Measurements from ENCODE around the gene ATP5ME.

ATP5ME gene

DNA sequence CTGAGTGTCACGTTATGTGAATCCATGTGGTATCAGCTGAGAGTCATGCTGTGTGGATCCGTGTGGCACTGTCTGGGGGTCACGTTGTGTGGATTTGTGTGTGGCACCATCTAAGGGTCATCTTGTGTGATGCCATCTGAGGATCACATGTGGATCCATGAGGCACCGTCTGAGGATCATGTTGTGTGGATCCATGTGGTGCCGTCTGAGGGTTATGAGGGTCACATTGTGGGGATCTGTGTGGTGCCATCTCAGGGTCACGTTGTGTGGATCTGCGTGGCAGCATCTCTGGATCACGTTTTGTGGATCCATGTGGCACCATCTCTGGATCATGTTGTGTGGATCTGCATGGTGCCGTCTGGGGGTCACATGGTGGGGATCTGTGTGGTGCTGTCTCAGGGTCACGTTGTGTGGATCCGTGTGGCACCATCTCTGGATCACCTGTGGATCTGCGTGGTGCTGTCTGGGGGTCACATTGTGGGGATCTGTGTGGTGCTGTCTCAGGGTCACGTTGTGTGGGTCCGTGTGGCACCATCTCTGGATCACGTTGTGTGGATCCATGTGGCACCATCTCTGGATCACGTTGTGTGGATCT lies 41.8 kb downstream of the ATP5ME start:
- no peak for DNase-seq

DNA sequence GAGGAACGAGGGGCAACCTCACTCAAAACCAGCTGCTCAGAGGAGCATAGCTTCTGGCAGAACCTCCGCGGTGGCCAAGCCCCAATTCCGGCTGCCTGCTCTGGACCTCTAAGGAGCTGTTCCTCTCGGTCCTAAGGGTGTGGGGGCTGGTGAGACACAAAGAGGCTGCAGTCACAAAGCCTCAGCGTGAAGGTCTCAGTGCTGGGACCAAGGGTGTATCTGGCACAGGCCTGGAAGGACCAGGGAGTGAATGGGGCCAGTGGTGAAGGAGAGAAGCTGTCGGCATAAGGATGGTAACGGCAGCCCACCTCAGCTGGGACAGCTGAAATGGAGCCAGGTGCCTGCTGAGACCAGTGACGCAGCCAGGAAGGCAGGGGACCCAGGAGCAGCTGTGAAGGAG lies 43.4 kb downstream of the ATP5ME start:
- no peak for DNase-seq

DNA sequence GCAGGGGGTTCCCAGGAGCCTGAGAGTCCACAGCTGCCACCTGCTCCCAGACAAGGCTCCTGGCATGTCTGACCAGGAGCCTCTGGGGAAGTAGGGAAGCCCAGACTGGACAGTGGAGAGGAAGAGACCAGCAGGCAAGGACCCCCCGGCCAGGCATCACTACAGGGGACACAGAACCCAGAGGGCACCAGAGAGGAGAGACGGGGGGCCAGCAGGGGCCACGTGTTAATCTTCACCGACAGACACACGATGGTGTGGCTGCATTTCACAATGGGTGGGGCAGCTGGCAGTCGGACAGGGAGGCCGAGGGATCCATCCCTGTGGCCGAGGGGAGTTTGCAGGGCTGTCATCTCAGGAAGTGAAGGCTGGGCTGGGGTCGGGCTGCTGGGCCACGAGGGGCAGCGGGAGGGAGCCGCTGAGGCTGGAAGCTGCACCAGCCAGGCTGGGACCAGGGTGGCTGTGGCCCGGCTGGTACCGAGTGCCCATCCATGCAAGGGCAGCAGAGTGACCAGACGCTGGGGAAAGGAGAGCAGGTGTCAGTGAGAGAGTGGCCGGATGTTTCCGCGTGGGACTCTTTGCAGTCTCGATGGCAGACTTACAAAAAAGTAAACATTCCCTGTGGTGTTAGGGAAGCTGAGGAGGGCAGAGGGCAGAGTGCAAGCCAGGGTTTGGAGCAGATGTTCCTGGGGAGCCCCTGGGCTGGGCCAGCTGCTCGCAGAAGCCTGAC lies 44.0 kb downstream of the ATP5ME start:
- no peak for DNase-seq

DNA sequence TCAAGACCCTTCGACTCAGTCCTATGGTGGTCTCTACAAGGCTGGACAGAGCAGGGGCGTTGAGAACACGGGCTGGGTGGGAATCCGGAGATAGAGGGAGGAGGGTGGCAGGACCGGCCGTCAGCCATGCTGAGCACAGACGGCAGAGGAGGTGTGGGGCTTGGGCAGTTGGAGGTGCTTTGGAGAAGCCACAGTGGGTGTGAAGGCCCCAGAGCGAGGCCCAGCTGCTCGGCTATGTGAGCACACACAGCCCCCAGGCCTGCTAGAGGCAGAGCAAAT lies 44.5 kb downstream of the ATP5ME start:
- DNase-seq, result no peak

DNA sequence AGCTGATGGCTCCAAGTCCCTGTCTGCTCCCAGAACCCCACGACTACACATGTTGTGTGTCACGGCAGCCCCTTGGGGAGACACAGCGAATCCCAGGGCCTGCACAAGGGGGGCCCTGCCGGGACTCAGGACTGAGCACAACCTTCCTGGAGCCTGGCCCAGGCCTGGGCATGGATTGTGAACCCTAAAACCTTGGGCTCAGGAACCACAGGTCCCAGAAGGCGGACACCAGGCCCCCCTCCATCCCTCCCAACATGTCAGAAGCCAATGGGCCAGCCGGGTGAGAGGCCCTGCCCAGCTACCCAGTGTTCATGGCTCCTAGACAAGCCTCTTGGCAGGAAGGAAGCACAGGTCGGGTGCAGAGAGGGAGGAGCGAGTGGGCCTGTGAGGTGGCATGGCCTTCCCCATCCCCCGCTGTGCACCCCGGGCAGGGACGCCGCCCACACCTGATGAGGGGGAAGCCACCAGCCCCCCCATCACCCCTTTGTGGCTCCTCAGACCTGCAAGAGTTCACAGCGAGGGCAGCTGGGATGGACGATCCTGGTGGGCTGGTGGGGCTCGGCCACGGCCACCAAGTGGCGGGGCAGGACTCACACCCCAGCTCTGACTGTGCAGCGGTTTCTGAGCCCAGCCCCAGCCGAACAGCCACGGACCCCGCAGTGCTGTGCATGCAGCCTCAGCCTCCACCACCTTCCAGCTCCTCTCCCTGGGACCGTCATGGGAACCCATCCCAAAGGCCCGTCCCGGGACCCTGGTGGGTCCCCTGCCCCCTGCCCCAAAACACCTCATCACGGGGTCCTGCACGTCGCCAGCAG lies 45.0 kb downstream of the ATP5ME start:
- no peak for DNase-seq

DNA sequence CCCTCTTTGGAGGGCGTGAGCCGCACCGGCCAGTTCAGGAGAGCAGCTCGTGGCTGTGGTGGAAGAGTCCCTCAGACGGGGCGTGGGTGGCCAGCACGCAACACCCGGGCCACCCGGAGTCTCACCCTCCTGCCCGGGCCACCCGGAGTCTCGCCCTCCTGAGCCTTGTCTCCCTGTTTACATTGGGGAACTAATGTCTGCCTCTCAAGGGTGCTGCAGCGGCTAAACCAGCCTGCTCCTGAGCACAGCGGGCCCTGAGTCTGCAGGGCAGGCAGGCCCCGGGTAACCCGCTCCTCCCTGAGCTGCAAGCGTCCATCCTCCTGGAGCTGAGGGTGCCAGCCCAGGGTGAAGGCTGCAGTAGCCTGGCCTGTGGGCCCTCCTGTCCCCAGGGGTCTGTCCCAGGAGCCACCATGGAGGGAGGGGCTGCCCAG lies 45.8 kb downstream of the ATP5ME start:
- no peak for DNase-seq

DNA sequence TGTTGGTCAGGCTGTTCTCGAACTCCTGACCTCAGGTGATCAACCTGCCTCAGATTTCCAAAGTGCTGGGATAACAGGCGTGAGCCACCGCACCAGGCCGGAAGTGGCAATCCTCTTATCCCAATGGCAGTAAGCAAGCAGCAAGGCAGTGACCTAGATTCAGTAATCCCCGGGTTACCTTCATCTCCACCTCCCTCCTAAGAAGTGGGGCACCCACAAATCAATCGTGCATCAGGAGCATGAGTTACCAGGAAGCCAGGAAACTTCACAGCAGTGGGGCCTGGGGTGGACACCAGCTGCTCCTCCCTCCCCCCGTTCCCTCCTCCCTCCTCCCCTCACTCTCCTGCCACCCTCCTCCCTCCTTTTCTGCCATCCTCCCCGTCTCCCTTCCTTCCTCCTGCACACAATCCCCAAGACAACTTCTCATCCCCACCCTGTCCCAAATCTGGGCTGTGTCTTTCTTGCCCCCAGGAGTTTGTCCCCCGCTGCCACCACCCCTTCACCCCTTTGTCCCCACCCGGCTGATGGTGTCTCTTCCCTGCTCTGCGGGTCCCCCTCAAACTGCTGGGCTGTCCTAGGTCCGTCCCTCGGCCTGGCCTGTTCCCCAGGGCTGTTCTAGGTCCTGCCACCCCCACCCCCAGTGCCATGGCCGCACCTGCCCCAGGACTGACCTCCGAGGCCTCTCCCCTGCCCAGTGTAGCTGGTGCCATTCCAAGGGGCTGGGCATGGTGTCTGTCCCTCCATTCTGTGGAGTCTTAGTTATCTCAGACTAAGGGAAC lies 46.5 kb downstream of the ATP5ME start:
- DNase-seq, result no peak

DNA sequence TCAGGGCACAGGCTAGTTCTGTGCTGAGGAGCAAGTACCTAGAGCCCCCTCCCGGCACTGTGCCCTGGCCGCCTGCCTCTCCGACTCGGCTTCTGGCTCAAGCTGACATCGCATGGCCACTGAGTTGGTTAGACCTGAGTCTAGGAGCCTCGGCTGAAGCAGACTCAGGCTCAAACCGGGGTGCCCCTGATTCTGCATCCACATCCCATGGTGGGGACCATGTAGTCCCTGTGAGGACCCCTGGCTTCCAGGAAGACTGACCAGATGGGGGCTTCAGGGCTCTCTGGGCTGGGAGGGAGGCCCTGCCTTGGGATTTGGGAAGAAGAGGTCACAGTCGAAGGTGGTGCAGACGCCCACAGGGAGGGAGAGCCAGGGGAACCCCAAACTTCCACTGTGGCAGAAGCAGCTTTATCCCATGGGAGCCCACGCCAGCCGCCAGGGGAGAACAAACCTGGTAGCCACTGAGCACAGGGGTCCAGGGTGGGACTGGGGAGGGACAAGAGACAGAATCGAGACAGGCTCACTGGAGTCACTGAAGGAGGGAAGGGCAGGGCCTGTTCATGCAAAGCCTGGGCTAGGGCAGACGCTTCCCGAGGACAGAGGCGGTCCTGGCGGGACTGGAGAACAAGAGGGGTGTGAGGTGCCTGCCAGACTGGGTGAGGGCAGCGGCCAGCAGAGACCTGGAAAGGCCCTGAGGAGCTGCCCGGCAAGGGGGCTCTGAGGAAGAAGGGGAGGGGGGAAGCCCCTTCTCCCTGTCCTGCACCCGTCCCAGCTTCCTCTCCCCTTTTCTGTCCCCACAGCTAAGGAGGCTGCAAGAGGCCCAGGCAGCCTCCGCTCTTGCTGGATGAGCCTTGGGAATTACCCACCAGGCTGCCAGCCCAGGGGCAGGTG lies 47.6 kb downstream of the ATP5ME start:
- DNase-seq, result no peak

DNA sequence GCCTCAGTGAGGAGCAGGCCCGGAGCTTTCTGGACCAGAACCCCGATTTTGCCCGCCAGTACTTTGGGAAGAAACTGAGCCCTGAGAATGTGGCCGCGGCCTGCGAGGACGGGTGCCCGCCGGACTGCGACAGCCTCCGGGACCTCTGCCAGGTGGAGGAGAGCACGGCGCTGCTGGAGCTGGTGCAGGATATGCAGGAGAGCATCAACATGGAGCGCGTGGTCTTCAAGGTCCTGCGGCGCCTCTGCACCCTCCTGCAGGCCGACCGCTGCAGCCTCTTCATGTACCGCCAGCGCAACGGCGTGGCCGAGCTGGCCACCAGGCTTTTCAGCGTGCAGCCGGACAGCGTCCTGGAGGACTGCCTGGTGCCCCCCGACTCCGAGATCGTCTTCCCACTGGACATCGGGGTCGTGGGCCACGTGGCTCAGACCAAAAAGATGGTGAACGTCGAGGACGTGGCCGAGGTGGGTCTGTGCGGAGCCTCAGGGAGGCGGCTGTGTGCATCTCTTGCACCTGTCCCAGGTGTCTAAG lies 48.4 kb downstream of the ATP5ME start:
- no peak for DNase-seq

DNA sequence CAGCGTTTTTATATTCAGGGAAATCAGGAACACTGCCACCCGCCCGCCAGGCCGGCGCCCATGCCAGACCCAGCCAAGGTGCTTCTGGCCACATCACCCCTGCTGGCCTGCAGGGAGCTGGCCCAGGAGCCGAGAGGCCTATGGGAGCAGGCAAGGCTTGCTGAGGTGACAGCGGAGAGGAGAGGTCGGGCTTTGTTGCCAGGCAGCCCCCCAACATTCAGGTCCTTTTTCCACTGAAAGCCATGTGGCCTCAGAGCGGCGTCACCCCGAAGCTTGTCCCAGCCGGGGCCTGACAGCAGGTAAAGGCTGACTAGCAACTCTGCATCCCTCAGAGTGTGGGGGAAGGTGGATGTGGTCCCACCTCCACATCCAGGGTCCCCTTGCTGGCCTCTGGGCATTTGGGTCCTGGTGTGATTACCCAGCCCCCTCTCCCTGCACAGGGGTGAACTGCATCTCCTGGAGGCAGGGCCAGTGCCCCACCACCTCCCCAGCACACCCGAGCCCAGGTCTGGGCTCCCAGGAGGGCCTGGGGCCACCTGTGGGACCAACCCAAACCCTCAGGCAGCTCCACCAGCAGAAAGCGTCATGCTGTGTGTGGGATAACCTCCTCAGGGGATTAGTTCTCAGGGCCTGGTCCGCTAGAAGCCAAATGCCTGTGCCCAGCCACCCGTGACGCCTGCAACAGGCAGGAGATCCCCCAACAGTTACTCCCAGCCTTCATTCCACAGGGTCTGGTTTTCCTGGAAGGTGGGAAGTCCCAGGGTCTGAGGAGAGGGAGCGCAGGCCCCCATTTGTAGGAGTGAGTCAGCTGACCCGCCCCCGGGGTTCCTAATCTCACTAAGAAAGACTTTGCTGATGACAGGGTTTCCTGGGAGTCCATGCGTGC lies 49.1 kb downstream of the ATP5ME start, which contains the start of gene PDE6B:
Gene PDE6B, plus strand, starts transcription at position 869 of the 886 bp plus-strand sequence. CDS start 54 bp downstream, outside the sequence.
- DNase-seq, result no peak

DNA sequence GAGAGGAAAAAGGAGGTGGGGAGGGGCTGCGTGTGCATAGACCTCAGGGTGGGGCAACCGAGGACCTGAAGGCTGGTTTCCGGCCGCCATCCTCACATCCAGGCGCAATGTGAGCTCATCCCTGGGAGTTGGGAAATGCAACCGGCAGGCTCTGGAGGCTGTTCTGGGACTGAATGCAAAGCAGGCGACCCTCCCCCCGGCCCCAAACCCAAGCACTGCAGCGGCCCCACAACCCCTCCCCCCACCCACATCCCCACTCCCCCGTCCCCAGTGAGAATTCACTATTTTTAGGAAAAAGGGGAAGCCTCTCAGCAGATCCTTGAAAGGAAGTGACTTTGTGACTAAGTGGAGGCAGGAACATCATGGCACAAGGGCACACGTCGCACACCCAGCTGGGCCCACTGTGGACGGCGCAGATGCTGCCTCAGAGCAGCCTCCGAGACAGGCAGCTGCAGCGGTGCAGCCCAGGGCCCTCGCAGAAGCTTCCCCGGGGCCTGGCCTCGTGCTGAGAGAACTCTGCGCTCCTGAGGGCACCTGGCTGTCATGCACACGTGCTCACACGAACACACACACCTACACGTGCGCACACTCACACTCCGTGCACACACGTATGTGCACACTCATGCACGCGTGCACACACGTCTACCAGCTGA lies 50.0 kb downstream of the ATP5ME start:
- DNase-seq, result no peak

DNA sequence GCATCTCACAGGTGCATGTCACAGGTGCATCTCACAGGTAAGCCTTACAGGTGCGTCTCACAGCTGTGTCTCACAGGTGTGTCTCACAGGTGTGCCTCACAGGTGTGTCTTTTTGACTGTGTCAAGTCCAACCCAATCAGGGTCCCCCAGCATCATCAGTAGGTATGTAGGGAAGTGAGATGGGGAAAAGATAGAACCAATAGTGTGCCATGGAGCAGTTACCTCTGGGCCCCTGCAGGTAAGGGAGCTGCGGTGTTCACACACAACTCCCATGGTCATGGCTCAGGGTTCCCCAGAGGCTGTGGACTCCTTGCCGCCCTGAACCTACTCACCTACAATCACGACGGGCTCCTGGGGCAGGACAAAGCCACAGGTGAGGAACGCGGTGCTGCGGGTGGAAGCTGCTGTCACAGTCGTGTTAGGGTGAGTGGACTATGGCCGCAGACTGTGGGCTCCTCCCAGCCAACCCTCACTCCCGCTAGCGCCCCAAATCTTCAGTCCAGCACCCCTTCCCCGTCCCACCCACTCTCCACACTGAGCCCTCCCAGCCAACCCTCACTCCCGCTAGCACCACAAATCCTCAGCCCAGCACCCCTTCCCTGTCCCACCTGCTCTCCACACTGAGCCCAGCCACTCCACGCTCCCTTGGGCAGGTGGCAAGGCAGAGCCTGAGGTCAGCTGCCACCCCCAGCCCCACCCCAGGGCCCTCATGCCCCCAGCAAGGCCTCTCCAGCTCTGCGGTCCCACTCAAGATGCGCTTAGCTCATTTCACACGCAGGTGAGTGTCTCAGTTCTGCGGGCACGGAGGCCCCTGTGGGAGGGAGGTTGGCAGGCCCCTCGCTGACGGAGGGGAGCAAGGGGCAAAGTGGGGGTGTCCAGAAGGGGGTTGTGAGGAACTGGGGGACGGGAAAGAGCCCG lies 50.8 kb downstream of the ATP5ME start:
- no peak for DNase-seq
